Tibial nerve (tissue), 4 donors: ENCODE results near the gene EBF3.

Experiments used
- EP300 ChIP-seq, 2 donors: sonication (generic); formaldehyde crosslinking; IDR thresholded peaks; one replicate each; pipeline ENCODE4 v1.6.1; 2017; ENCODE audit warnings: antibody characterized with exemption in 2 of 2, mild to moderate bottlenecking in 1 of 2
- POLR2A ChIP-seq, 2 donors: fragments of 450-650 bp; IDR thresholded peaks; one replicate each; pipeline ENCODE4 v1.6.1; 2017; ENCODE audit warnings: antibody characterized with exemption in 2 of 2, mild to moderate bottlenecking in 2 of 2, moderate library complexity in 2 of 2
- TF ChIP-seq, protein P1 (sequence below), 5 experiments: fragments of 200-600 bp in 3 of 5; fragments of 450-650 bp in 2 of 5; sonication (generic) in 3 of 5; IDR thresholded peaks; one replicate each; pipeline ENCODE4 v1.5.1; 2016 to 2019; ENCODE audit warnings: antibody characterized with exemption in 5 of 5, mild to moderate bottlenecking in 3 of 5, moderate library complexity in 2 of 5

GRCh38 chr10:129945526-129945925 is 18.5 kb downstream of the EBF3 start:
- TF ChIP-seq, protein P1, sequence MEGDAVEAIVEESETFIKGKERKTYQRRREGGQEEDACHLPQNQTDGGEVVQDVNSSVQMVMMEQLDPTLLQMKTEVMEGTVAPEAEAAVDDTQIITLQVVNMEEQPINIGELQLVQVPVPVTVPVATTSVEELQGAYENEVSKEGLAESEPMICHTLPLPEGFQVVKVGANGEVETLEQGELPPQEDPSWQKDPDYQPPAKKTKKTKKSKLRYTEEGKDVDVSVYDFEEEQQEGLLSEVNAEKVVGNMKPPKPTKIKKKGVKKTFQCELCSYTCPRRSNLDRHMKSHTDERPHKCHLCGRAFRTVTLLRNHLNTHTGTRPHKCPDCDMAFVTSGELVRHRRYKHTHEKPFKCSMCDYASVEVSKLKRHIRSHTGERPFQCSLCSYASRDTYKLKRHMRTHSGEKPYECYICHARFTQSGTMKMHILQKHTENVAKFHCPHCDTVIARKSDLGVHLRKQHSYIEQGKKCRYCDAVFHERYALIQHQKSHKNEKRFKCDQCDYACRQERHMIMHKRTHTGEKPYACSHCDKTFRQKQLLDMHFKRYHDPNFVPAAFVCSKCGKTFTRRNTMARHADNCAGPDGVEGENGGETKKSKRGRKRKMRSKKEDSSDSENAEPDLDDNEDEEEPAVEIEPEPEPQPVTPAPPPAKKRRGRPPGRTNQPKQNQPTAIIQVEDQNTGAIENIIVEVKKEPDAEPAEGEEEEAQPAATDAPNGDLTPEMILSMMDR (IDR thresholded peaks at IDR 0.05) = no peak
- TF ChIP-seq POLR2A (IDR thresholded peaks at IDR 0.05) = no peak
- no peak for TF ChIP-seq EP300 (IDR thresholded peaks at IDR 0.05)
